Measurements from ENCODE around the gene MMP26.

The MMP26 gene

DNA sequence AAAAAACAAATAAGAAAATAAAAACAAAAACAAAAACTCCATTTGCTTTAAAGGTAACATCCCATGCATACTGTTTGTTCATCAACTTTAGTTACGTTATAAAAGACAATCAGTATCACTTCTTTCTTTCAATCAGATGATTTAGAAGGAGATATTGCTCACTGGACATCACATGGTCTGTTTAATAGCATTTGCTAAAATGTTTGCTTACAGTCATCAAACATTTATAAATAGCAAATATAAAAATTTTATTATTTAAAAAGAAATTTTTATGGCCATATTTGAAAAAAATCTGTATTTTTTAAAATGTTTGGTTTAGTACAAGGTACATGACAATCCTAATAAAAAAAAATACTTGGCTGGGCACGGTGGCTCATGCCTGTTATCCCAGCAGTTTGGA is 22.6 kb downstream of the MMP26 start:
- no peak for DNase-seq

GRCh38 chr11:4740735-4741134 is 36.2 kb downstream of the MMP26 start:
- no peak for DNase-seq

GRCh38 chr11:4748438-4748837 is 43.9 kb downstream of the MMP26 start:
- no peak for DNase-seq

GRCh38 chr11:4751201-4751600 is 46.6 kb downstream of the MMP26 start:
- DNase-seq, result no peak
